NB4 (cell line): ENCODE measurements around the gene SMPD3.

Source experiments
- POLR2A ChIP-seq: IDR thresholded peaks from 2 replicates; pipeline ENCODE4 v1.6.1; 2011; ENCODE audit warnings: mild to moderate bottlenecking; ENCODE audit not compliant: insufficient read length; ENCODE audit errors: extremely low read depth
- TF ChIP-seq, protein P1 (sequence below): IDR thresholded peaks from one replicate; pipeline ENCODE4 v1.5.1; 2012; ENCODE audit warnings: low read depth, low read length
- TF ChIP-seq, protein P2 (sequence below): IDR thresholded peaks from 2 replicates; pipeline ENCODE4 v1.6.1; 2011; ENCODE audit warnings: low read depth, low read length

DNA sequence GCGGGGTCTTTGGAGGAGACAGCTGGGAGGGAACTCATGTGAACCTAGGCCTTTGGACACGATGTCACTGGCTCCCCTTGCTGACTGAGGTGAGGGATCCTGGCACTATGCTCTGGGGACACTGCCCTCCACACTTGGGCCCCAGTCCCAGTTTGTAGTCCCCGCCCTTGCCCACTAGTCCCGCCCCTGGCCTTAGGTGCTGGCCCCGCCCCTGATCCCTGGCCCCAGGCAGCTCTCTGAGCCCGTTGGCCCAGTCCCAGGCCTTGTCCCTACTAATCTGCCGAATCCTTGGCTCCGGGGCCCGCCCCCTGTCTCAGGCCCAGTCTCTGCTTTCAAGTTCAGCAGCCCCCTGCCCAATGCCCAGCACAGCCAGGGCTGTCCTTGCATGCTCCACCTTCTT is 61.0 kb downstream of the SMPD3 start:
- TF ChIP-seq, protein P1, sequence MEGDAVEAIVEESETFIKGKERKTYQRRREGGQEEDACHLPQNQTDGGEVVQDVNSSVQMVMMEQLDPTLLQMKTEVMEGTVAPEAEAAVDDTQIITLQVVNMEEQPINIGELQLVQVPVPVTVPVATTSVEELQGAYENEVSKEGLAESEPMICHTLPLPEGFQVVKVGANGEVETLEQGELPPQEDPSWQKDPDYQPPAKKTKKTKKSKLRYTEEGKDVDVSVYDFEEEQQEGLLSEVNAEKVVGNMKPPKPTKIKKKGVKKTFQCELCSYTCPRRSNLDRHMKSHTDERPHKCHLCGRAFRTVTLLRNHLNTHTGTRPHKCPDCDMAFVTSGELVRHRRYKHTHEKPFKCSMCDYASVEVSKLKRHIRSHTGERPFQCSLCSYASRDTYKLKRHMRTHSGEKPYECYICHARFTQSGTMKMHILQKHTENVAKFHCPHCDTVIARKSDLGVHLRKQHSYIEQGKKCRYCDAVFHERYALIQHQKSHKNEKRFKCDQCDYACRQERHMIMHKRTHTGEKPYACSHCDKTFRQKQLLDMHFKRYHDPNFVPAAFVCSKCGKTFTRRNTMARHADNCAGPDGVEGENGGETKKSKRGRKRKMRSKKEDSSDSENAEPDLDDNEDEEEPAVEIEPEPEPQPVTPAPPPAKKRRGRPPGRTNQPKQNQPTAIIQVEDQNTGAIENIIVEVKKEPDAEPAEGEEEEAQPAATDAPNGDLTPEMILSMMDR: no peak
- TF ChIP-seq, protein P2, sequence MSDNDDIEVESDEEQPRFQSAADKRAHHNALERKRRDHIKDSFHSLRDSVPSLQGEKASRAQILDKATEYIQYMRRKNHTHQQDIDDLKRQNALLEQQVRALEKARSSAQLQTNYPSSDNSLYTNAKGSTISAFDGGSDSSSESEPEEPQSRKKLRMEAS: no peak
- no peak for TF ChIP-seq POLR2A
